HCT116 (cell line): ENCODE measurements around the gene RCC1. TPM values are rescaled to one million over a fixed set of nuclear protein-coding genes. Genes with fewer than 3 reads are reported as not detected.
A peak's percentile ranks its signal among the peaks of the same experiment; 100 is the strongest.

Experiments
- ATAC-seq: fragments of 200-7000 bp; cut with Tn5 transposase; 2 replicates; pipeline ENCODE4 v1.9.1; 2020; ENCODE audit warnings: mild to moderate bottlenecking, moderate library complexity
- BruUV-seq: library from RNA; stranded (reverse); fragments of 400-500 nt; replicated peaks from 2 replicates; lab custom pipeline; 2021; lab: Mats Ljungman, UMichigan
- CTCF ChIA-PET: fragments of 300-600 bp; sonication (Branson Sonifier 250); formaldehyde crosslinking; loops from one replicate; lab custom pipeline; 2021; ENCODE audit warnings: antibody characterized with exemption; lab: Charles Lee
- POLR2A ChIA-PET: fragments of 300-600, 350-600 bp; sonication (Branson Sonifier 250); formaldehyde crosslinking; loops from one replicate; lab custom pipeline; 2021; ENCODE audit warnings: antibody characterized with exemption; lab: Charles Lee
- RAD21 ChIA-PET, 2 experiments: fragments of 300-600 bp; sonication (Branson Sonifier 250); formaldehyde crosslinking; loops; one replicate each; lab custom pipeline; 2023; ENCODE audit warnings: low total read pairs in 2 of 2; ENCODE audit not compliant: uncharacterized antibody in 2 of 2, unreplicated experiment in 2 of 2, low non-redundant PET in 1 of 2; lab: Charles Lee
- DNase-seq: peaks from one replicate; pipeline ENCODE4 v3.0.0-alpha.2; 2010; ENCODE audit warnings: low read depth, low spot score
- H2AFZ ChIP-seq: fragments of 200-600 bp; shearing (Covaris generic), sonication (generic); 2 replicates; pipeline ENCODE4 v1.6.1; 2017; ENCODE audit warnings: low read depth, mixed run types, mixed read lengths, antibody characterized with exemption, low read length; ENCODE audit not compliant: poor library complexity, severe bottlenecking
- H3K27ac ChIP-seq: 2 replicates; pipeline ENCODE4 v1.5.1; 2012; ENCODE audit warnings: low read depth, low read length
- H3K27me3 ChIP-seq: fragments of 200-600 bp; sonication (generic); 2 replicates; pipeline ENCODE4 v1.6.1; 2016; ENCODE audit warnings: mixed run types, low read length, mixed read lengths; ENCODE audit not compliant: insufficient read depth
- H3K36me3 ChIP-seq, 2 experiments: fragments of 200-500 bp in 1 of 2; fragments of 200-600 bp in 1 of 2; sonication (Bioruptor generic) in 1 of 2; sonication (generic) in 1 of 2; 2 replicates each; pipeline versions ENCODE4 v1.5.1 to v1.6.1; 2014 to 2016; ENCODE audit warnings: low read length in 2 of 2, inconsistent platforms in 1 of 2, mixed read lengths in 1 of 2, mixed run types in 1 of 2; ENCODE audit not compliant: insufficient read depth in 2 of 2, control insufficient read depth in 1 of 2
- H3K4me1 ChIP-seq, 2 experiments: fragments of 200-600 bp in 1 of 2; sonication (generic) in 1 of 2; 2 replicates each; pipeline versions ENCODE4 v1.5.1 to v1.6.1; 2012 to 2017; ENCODE audit warnings: low read length in 2 of 2, inconsistent platforms in 1 of 2, mild to moderate bottlenecking in 1 of 2, mixed read lengths in 1 of 2, mixed run types in 1 of 2, moderate library complexity in 1 of 2; ENCODE audit not compliant: insufficient read depth in 2 of 2, control insufficient read depth in 1 of 2
- H3K4me2 ChIP-seq: fragments of 200-600 bp; sonication (generic); 2 replicates; pipeline ENCODE4 v1.6.1; 2017; ENCODE audit warnings: mixed run types, low read length, mixed read lengths
- H3K4me3 ChIP-seq, 2 experiments: fragments of 200-600 bp in 1 of 2; sonication (generic) in 1 of 2; replicated peaks in 1 of 2; 2 replicates each; pipeline ENCODE4 v1.5.1; 2011 to 2016; ENCODE audit warnings: low read length in 2 of 2, control low read depth in 1 of 2, low read depth in 1 of 2, mild to moderate bottlenecking in 1 of 2, mixed read lengths in 1 of 2, mixed run types in 1 of 2
- H3K79me2 ChIP-seq: fragments of 200-600 bp; sonication (generic); 2 replicates; pipeline ENCODE4 v1.6.1; 2017; ENCODE audit warnings: mild to moderate bottlenecking, mixed run types, low read length, moderate library complexity, mixed read lengths; ENCODE audit not compliant: insufficient read depth
- H3K9ac ChIP-seq: fragments of 200-600 bp; sonication (generic); 2 replicates; pipeline ENCODE4 v1.6.1; 2016; ENCODE audit warnings: low read length, mixed read lengths
- H3K9me2 ChIP-seq: fragments of 200-600 bp; sonication (generic), shearing (Covaris generic); 2 replicates; pipeline ENCODE4 v1.6.1; 2017; ENCODE audit warnings: mixed run types, mild to moderate bottlenecking, moderate library complexity; ENCODE audit not compliant: insufficient read depth
- H3K9me3 ChIP-seq, 2 experiments: fragments of 200-500 bp in 1 of 2; fragments of 200-600 bp in 1 of 2; sonication (Bioruptor generic) in 1 of 2; sonication (generic) in 1 of 2; 2 replicates each; pipeline ENCODE4 v1.6.1; 2014 to 2017; ENCODE audit warnings: low read length in 2 of 2, mixed read lengths in 2 of 2, inconsistent platforms in 1 of 2, low read depth in 1 of 2, mild to moderate bottlenecking in 1 of 2, mixed run types in 1 of 2, moderate library complexity in 1 of 2; ENCODE audit not compliant: control insufficient read depth in 1 of 2, insufficient read depth in 1 of 2
- H4K20me1 ChIP-seq: fragments of 200-600 bp; sonication (generic), shearing (Covaris generic); 2 replicates; pipeline ENCODE4 v1.6.1; 2017; ENCODE audit warnings: mixed run types, mild to moderate bottlenecking, moderate library complexity; ENCODE audit not compliant: insufficient read depth
- ELF1 ChIP-seq: IDR thresholded peaks from 2 replicates; pipeline ENCODE4 v1.6.1; 2012; ENCODE audit warnings: low read depth, borderline replicate concordance
- FOSL1 ChIP-seq: IDR thresholded peaks from 2 replicates; pipeline ENCODE4 v1.6.1; 2012; ENCODE audit warnings: low read depth
- JUND ChIP-seq: IDR thresholded peaks from 2 replicates; pipeline ENCODE4 v1.6.1; 2012
- SRF ChIP-seq: IDR thresholded peaks from 2 replicates; pipeline ENCODE4 v1.6.1; 2012; ENCODE audit warnings: low read depth
- TCF7L2 ChIP-seq: IDR thresholded peaks from 2 replicates; pipeline ENCODE4 v1.7.0; 2011; ENCODE audit warnings: borderline replicate concordance, inconsistent platforms; ENCODE audit not compliant: insufficient read depth, insufficient read length; ENCODE audit errors: extremely low read depth
- intact Hi-C: fragments of 100-400 bp; cut with micrococcal nuclease; formaldehyde crosslinking; loops from 2 replicates; pipeline ENCODE4 v1.10.0; 2022
- total RNA-seq: library from RNA; stranded (reverse); gene quantifications from one replicate; pipeline ENCODE4 v1.2.1, GENCODE V29; 2021; ENCODE audit not compliant: unreplicated experiment
- TF ChIP-seq, protein P1 (sequence below): IDR thresholded peaks from 2 replicates; pipeline ENCODE4 v1.6.1; 2011; ENCODE audit warnings: mild to moderate bottlenecking, low read length, moderate library complexity; ENCODE audit not compliant: insufficient replicate concordance; ENCODE audit errors: extremely low read depth
- TF ChIP-seq, protein P2 (sequence below): IDR thresholded peaks from 2 replicates; pipeline ENCODE4 v1.6.1; 2012
- TF ChIP-seq, protein P3 (sequence below): IDR thresholded peaks from 2 replicates; pipeline ENCODE4 v1.6.1; 2012; ENCODE audit warnings: low read depth

RCC1 gene
- total RNA-seq, 1 experiment from 2014 or later = 124 TPM

DNA sequence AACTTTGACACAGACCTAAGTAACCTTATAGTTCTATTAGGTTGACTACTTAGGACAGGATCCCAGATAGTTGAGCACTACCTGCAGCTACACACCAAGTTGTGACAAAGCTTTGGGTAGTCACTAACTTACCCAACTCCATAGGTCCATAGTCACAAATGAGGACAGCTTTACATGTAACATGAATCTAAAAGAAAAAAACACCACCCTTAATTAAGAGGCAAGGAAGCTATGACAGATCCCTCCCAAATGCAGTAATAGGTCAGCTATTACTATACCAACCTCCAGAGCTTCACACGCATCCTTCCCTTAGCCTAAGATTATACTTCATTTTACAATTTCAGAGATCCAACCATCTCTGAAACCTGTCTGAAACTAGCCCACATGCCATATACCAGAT is 73.6 kb downstream of the RCC1 start:
- H3K27me3 ChIP-seq = no peaks in the 10 kb centered on the region
- peaks cover 21 to 40% of the 10 kb centered on the region in 2 experiments; a peak in 3 of 4 replicates for H3K36me3 ChIP-seq
- ChIA-PET CTCF (interaction anchor here (1.5 kb wide), 1 partner anchor 26 kb away, joined by 6 read pairs; the partner anchor contains the start of gene TRNAU1AP), POLR2A (interaction anchor here (0.7 to 2.1 kb wide), 13 partner anchors 10 to 1436 kb away, joined by 3 to 6 read pairs (median 3); partner anchors contain the start of genes TAF12, TRNAU1AP and YTHDF2), RAD21 (no interaction called here)
- no peak overlapping the region for H2AFZ ChIP-seq
- H4K20me1 ChIP-seq = peaks cover 29% of the 10 kb centered on the region; the same call in 1 of the 2 replicates
- DNase-seq = no peak
- peak overlapping the region; percentile 93 for H3K27ac ChIP-seq
- H3K9ac ChIP-seq = peak overlapping the region; percentile 96; the same call in 1 of the 2 replicates
- peak overlapping the region; percentile 85 for H3K4me2 ChIP-seq
- TF ChIP-seq, protein P1, sequence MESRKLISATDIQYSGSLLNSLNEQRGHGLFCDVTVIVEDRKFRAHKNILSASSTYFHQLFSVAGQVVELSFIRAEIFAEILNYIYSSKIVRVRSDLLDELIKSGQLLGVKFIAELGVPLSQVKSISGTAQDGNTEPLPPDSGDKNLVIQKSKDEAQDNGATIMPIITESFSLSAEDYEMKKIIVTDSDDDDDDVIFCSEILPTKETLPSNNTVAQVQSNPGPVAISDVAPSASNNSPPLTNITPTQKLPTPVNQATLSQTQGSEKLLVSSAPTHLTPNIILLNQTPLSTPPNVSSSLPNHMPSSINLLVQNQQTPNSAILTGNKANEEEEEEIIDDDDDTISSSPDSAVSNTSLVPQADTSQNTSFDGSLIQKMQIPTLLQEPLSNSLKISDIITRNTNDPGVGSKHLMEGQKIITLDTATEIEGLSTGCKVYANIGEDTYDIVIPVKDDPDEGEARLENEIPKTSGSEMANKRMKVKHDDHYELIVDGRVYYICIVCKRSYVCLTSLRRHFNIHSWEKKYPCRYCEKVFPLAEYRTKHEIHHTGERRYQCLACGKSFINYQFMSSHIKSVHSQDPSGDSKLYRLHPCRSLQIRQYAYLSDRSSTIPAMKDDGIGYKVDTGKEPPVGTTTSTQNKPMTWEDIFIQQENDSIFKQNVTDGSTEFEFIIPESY = no peak
- TF ChIP-seq ELF1 (no peak), SRF (no peak), TCF7L2 (no peak), JUND (peak; percentile 30; the same call in 1 of the 2 replicates), FOSL1 (no peak)
- TF ChIP-seq, protein P2, sequence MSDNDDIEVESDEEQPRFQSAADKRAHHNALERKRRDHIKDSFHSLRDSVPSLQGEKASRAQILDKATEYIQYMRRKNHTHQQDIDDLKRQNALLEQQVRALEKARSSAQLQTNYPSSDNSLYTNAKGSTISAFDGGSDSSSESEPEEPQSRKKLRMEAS = no peak
- TF ChIP-seq, protein P3, sequence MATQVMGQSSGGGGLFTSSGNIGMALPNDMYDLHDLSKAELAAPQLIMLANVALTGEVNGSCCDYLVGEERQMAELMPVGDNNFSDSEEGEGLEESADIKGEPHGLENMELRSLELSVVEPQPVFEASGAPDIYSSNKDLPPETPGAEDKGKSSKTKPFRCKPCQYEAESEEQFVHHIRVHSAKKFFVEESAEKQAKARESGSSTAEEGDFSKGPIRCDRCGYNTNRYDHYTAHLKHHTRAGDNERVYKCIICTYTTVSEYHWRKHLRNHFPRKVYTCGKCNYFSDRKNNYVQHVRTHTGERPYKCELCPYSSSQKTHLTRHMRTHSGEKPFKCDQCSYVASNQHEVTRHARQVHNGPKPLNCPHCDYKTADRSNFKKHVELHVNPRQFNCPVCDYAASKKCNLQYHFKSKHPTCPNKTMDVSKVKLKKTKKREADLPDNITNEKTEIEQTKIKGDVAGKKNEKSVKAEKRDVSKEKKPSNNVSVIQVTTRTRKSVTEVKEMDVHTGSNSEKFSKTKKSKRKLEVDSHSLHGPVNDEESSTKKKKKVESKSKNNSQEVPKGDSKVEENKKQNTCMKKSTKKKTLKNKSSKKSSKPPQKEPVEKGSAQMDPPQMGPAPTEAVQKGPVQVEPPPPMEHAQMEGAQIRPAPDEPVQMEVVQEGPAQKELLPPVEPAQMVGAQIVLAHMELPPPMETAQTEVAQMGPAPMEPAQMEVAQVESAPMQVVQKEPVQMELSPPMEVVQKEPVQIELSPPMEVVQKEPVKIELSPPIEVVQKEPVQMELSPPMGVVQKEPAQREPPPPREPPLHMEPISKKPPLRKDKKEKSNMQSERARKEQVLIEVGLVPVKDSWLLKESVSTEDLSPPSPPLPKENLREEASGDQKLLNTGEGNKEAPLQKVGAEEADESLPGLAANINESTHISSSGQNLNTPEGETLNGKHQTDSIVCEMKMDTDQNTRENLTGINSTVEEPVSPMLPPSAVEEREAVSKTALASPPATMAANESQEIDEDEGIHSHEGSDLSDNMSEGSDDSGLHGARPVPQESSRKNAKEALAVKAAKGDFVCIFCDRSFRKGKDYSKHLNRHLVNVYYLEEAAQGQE = no peak
- peaks cover 32% of the 10 kb centered on the region for H3K79me2 ChIP-seq
- no TSS peak for BruUV-seq
- no peaks in the 10 kb centered on the region for H3K9me2 ChIP-seq
- H3K9me3 ChIP-seq = no peaks in the 10 kb centered on the region
- ATAC-seq = no peak
- peak overlapping the region in 1 of 2 experiments; percentile 97; a peak in 1 of 4 replicates for H3K4me3 ChIP-seq
- intact Hi-C loops = no loop called here
- peaks cover 9 to 29% of the 10 kb centered on the region in 2 experiments; a peak in 3 of 4 replicates for H3K4me1 ChIP-seq
